ENCODE data around the gene CSPG4. TPM values are rescaled to one million over a fixed set of nuclear protein-coding genes. Genes with fewer than 3 reads are reported as not detected.

Gene CSPG4
- total and polyA plus RNA-seq, 2 of the 13 experiments (the other 11 are each of a cell fraction or from before 2014, with no cell fraction given), result 0.01 to 0.04 TPM

DNA sequence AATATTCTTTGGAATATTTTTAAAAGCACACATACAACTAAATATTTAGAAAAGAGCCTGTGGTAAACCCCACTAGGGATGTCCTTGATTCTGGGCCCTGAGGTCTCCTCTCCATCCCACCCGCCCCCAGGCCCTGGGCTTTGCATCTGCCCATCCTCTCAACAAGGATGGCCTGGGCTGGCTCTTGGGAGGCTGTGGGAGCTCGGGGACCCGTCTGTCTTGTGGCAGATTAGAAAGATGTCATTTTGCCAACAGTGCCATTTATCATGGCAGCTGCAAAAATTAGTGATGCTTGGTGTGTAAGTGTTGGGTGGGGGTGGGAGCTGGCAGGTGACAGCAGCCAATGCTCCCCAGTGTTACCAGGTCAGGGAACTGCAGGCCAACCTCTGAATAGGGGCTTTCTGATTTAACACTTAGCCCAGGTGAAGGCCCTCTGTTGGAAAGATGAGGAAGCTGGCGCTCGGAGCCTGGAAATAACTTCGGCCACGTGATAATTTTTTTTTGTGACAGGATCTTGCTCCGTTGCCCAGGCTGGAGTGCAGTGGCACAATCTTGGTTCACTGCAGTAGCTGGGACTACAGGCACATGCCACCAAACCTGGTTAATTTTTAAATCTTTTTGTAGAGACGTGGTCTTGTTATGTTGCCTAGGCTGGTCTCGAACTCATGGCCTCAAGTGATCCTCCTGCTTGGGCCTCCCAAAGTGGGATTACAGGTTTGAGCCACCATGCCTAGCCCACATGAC, 16.9 kb upstream of the CSPG4 start:
- WGBS (ENCODE audit: low lambda C conversion rate), result 37% methylated on average over 6 of the region's 10 CpGs

DNA sequence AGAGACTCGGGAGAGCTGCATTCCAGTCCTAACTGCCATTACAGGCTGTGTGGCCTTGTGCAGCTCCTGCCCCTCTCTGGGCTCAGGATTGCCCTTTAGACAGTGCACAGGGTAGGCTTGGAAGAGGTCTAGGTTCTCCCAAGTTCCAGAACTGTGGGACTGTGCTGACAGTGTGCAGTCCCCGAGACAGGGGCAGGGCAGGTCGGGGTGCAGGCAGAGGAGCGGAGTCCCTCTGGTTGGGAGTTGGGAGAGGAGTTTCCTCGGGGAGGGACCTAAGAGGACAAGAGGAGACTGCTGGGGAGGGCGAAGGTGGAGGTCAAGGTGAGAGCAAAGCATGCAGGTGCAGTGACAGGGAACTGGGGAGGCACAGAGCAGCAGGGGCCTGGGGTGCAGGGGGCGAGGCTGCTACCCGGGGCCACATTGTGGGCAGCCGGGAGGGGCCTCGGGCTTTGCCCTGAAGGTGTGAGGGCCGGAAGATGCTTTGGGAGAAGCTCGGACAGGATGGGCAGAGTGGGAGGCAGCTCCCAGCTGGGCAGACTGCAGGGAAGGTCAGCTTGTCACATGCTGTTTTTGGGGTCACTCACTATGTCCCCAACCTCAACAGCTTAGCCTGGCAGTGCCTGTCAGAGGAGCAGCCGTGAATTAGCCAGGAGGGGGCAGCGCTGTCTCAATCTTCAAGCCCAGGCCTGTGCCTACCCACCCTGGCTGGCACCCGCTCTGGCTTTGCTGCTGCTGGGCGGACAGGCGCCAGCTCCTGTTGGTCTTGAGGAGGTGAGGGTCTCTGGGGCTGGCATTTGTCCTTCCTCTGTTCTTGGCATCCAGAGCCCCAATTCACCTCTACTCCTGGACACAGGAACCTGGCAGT, 15.4 kb upstream of the CSPG4 start:
- intact Hi-C loops (cut with micrococcal nuclease; ENCODE audit: unreplicated experiment), result loop anchor here (1.0 to 10.0 kb wide), 2 partner anchors 74 to 197 kb away; no protein-coding TSS in a partner anchor
- POLR2A ChIA-PET, result no interaction called here
- Histone ChIP-seq H4K20me1 (ENCODE audit: insufficient read depth, low read length) (no peaks in the 10 kb centered on the region), H3K27ac (ENCODE audit: extremely low read length, insufficient read depth, low read length) (no peak overlapping the region), H2AFZ (ENCODE audit: low read length) (no peak overlapping the region), H3K4me2 (ENCODE audit: low read depth, low read length) (no peak overlapping the region), H3K9me3 (ENCODE audit: low read length) (no peaks in the 10 kb centered on the region), H3K4me3 (replicated peaks in 1 of 3; ENCODE audit: insufficient read depth in 1 of 3, low read depth in 2 of 3, low read length in 3 of 3) (no peak overlapping the region), H3K27me3 (ENCODE audit: control insufficient read depth in 1 of 2, insufficient read depth in 2 of 2, low read length in 2 of 2) (no peaks in the 10 kb centered on the region; a peak in 2 of 5 replicates), H3K4me1 (ENCODE audit: insufficient read depth, low read length) (peaks cover 27% of the 10 kb centered on the region), H3K79me2 (ENCODE audit: insufficient read depth, low read length) (no peaks in the 10 kb centered on the region), H3K9ac (ENCODE audit: insufficient read depth, low read depth, low read length) (no peak overlapping the region), H3K36me3 (replicated peaks in 1 of 2; ENCODE audit: control insufficient read depth in 1 of 2, insufficient read depth in 2 of 2, low read length in 2 of 2) (no peaks in the 10 kb centered on the region)
- CTCF ChIA-PET (ENCODE audit: low intra/inter-chr PET ratio, low total read pairs), result interaction anchor here (1.7 kb wide), 1 partner anchor 74 kb away, joined by 8 read pairs; no protein-coding TSS in a partner anchor
- in situ Hi-C loops (cut with HindIII; ENCODE audit: extremely low pct_ligation_motif_present, low pct_unique_long_range_greater_than_20kb), result loop anchor here (10.0 kb wide), 2 partner anchors 77 to 197 kb away; no protein-coding TSS in a partner anchor
- 29% methylated on average over 14 of the region's 17 CpGs for WGBS (ENCODE audit: low lambda C conversion rate)
- ATAC-seq (peak; percentile 61), DNase-seq (ENCODE audit: low spot score) (peak; percentile 23), FAIRE-seq (no peak)
- BruUV-seq (replicated peaks), result no TSS peak
- peak; percentile 82 for TF ChIP-seq STAG1 (CRISPR knock-in tag; IDR thresholded peaks at IDR 0.05)
- peak; percentile 16 for TF ChIP-seq SMC3 (IDR thresholded peaks at IDR 0.05; ENCODE audit: low read length)
- no peak for TF ChIP-seq ZBTB4 (CRISPR knock-in tag; IDR thresholded peaks at IDR 0.05; ENCODE audit: borderline replicate concordance)
- no peak for TF ChIP-seq PCBP1 (IDR thresholded peaks at IDR 0.05; ENCODE audit: borderline replicate concordance, low read depth, low read length)
- TF ChIP-seq ZNF83 (CRISPR knock-in tag; IDR thresholded peaks at IDR 0.05; ENCODE audit: borderline replicate concordance), result no peak
- peak; percentile 69 for TF ChIP-seq RAD21 (CRISPR knock-in tag; IDR thresholded peaks at IDR 0.05)

More for the DNA sequence above, 16.9 kb upstream of the CSPG4 start:
- Histone ChIP-seq H3K27ac (ENCODE audit: extremely low read length, insufficient read depth, low read length) (no peak overlapping the region), H4K20me1 (ENCODE audit: insufficient read depth, low read length) (no peaks in the 10 kb centered on the region), H3K9me3 (ENCODE audit: low read length) (no peaks in the 10 kb centered on the region), H3K9ac (ENCODE audit: insufficient read depth, low read depth, low read length) (no peak overlapping the region), H3K4me1 (ENCODE audit: insufficient read depth, low read length) (peaks cover 13% of the 10 kb centered on the region), H3K4me2 (ENCODE audit: low read depth, low read length) (no peak overlapping the region), H3K79me2 (ENCODE audit: insufficient read depth, low read length) (no peaks in the 10 kb centered on the region), H3K36me3 (replicated peaks in 1 of 2; ENCODE audit: control insufficient read depth in 1 of 2, insufficient read depth in 2 of 2, low read length in 2 of 2) (no peaks in the 10 kb centered on the region), H2AFZ (ENCODE audit: low read length) (no peak overlapping the region), H3K27me3 (ENCODE audit: control insufficient read depth in 1 of 2, insufficient read depth in 2 of 2, low read length in 2 of 2) (no peaks in the 10 kb centered on the region; a peak in 2 of 5 replicates), H3K4me3 (replicated peaks in 1 of 3; ENCODE audit: insufficient read depth in 1 of 3, low read depth in 2 of 3, low read length in 3 of 3) (no peak overlapping the region)
- no peak for FAIRE-seq
- ATAC-seq, result no peak
- ChIA-PET CTCF (ENCODE audit: low intra/inter-chr PET ratio, low total read pairs) (interaction anchor here (1.7 kb wide), 1 partner anchor 73 kb away, joined by 8 read pairs; no protein-coding TSS in a partner anchor), POLR2A (no interaction called here)
- DNase-seq (ENCODE audit: low spot score), result no peak
- in situ Hi-C loops (cut with HindIII; ENCODE audit: extremely low pct_ligation_motif_present, low pct_unique_long_range_greater_than_20kb) (loop anchor here (10.0 kb wide), 2 partner anchors 75 to 195 kb away; no protein-coding TSS in a partner anchor), intact Hi-C loops (cut with micrococcal nuclease; ENCODE audit: unreplicated experiment) (loop anchor here (10.0 kb wide), 1 partner anchor 195 kb away; no protein-coding TSS in a partner anchor)
- TF ChIP-seq SIN3B (IDR thresholded peaks at IDR 0.05; ENCODE audit: low read length), result no peak
- no peak for TF ChIP-seq GTF3A (CRISPR knock-in tag; conservative IDR thresholded peaks at IDR 0.05)
- no TSS peak for BruUV-seq (replicated peaks)

Measured in HepG2 (cell line).